K562 (cell line): ENCODE results near the gene RABIF. TPM values are rescaled to one million over a fixed set of nuclear protein-coding genes. Genes with fewer than 3 reads are reported as not detected.

Source experiments
- CEBPG ChIP-seq, 3 experiments: fragments of 200-800 bp in 1 of 3; sonication (Bioruptor generic) in 1 of 3; sonication (generic) in 1 of 3; formaldehyde crosslinking in 1 of 3; IDR thresholded peaks in 2 of 3; conservative IDR thresholded peaks in 1 of 3; 2 replicates each; pipeline versions ENCODE4 v1.6.1 to v1.8.0; 2016 to 2022; ENCODE audit warnings: missing compliant biosample characterization in 2 of 3, missing genetic modification characterization in 2 of 3, mild to moderate bottlenecking in 1 of 3, missing genetic modification reagents in 1 of 3
- CHD2 ChIP-seq: IDR thresholded peaks from 2 replicates; pipeline ENCODE4 v1.6.1; 2011; ENCODE audit warnings: low read depth, low read length
- FOXP1 ChIP-seq: sonication (generic); formaldehyde crosslinking; IDR thresholded peaks from 2 replicates; pipeline ENCODE4 v1.8.0; 2022; ENCODE audit warnings: mild to moderate bottlenecking, missing genetic modification reagents
- HNRNPUL1 ChIP-seq: fragments of 200-400 bp; formaldehyde crosslinking; IDR thresholded peaks from 2 replicates; pipeline ENCODE4 v1.6.1; 2017; ENCODE audit warnings: low read length
- JUNB ChIP-seq: fragments of 450-650 bp; formaldehyde crosslinking; conservative IDR thresholded peaks from 2 replicates; pipeline ENCODE4 v1.4.0; 2020; ENCODE audit warnings: mild to moderate bottlenecking
- L3MBTL2 ChIP-seq: fragments of 450-650 bp; IDR thresholded peaks from 2 replicates; pipeline ENCODE4 v1.6.1; 2016; ENCODE audit warnings: mild to moderate bottlenecking, moderate library complexity
- MAZ ChIP-seq, 2 experiments: fragments of 450-650 bp in 1 of 2; sonication (generic) in 1 of 2; formaldehyde crosslinking; IDR thresholded peaks in 1 of 2; conservative IDR thresholded peaks in 1 of 2; 2 replicates each; pipeline versions ENCODE4 v1.4.0 to v1.5.0; 2020; ENCODE audit warnings: mild to moderate bottlenecking in 1 of 2, missing genetic modification reagents in 1 of 2
- MYC ChIP-seq, 2 experiments: fragments of 250-450 bp in 1 of 2; sonication (Bioruptor Pico) in 1 of 2; IDR thresholded peaks; 2 replicates each; pipeline versions ENCODE4 v1.5.1 to v1.6.1; 2012 to 2021; ENCODE audit warnings: low read depth in 2 of 2, borderline replicate concordance in 1 of 2, improper control_type of control experiment in 1 of 2, low read length in 1 of 2, mild to moderate bottlenecking in 1 of 2, moderate library complexity in 1 of 2
- PTRF ChIP-seq: fragments of 450-650 bp; IDR thresholded peaks from 2 replicates; pipeline ENCODE4 v1.6.1; 2016; ENCODE audit warnings: mild to moderate bottlenecking, missing genetic modification characterization, missing compliant biosample characterization
- RAD21 ChIP-seq, 2 experiments: fragments of 250-450 bp in 1 of 2; fragments of 450-650 bp in 1 of 2; sonication (Bioruptor Pico) in 1 of 2; formaldehyde crosslinking in 1 of 2; IDR thresholded peaks in 1 of 2; conservative IDR thresholded peaks in 1 of 2; 2 replicates each; pipeline versions ENCODE4 v1.4.0 to v1.8.0; 2020 to 2022; ENCODE audit warnings: mild to moderate bottlenecking in 2 of 2, moderate library complexity in 1 of 2
- SMARCE1 ChIP-seq: fragments of 450-650 bp; IDR thresholded peaks from 2 replicates; pipeline ENCODE4 v1.7.1; 2016; ENCODE audit warnings: mild to moderate bottlenecking
- SMC3 ChIP-seq: conservative IDR thresholded peaks from 2 replicates; pipeline ENCODE4 v1.6.1; 2011; ENCODE audit warnings: low read depth, low read length, improper control_type of control experiment; ENCODE audit not compliant: insufficient read depth
- SREBF1 ChIP-seq: fragments of 150-350 bp; IDR thresholded peaks from 2 replicates; pipeline ENCODE4 v1.6.1; 2014; ENCODE audit warnings: antibody characterized with exemption, low read depth, low read length, borderline replicate concordance
- ZNF589 ChIP-seq: fragments of 200-800 bp; sonication (Bioruptor generic); IDR thresholded peaks from 2 replicates; pipeline ENCODE4 v1.6.1; 2016; ENCODE audit warnings: low read depth, missing genetic modification characterization, missing compliant biosample characterization
- polyA plus RNA-seq, 8 experiments: library from polyadenylated mRNA; depleted of rRNA in 4 of 8; stranded (reverse) in 5 of 8; unstranded in 3 of 8; fragments of >200 nt; fragmentation: Nextera tagmentation in 2 of 8; fragmentation: Illumina TruSeq in 1 of 8; extraction: Ambion mirVana in 2 of 8; extraction: Trizol in 1 of 8; gene quantifications; 2 replicates each; pipeline versions ENCODE4 v1.2.1 to v1.2.3, GENCODE V29; 2011 to 2014; ENCODE audit warnings: inconsistent platforms in 1 of 8, missing spikeins in 1 of 8
- total RNA-seq, 7 experiments: library from RNA; depleted of rRNA in 6 of 7; stranded (reverse); fragments of >200 nt in 6 of 7; fragmentation: Illumina TruSeq in 2 of 7; extraction: Trizol in 2 of 7; gene quantifications; 2 replicates each; pipeline versions ENCODE4 v1.2.1 to v1.2.3, GENCODE V29; 2011 to 2021; ENCODE audit warnings: low replicate concordance in 1 of 7
- TF ChIP-seq, protein P1 (sequence below): fragments of 250-450 bp; sonication (Bioruptor Pico); IDR thresholded peaks from 2 replicates; pipeline ENCODE4 v1.5.0; 2020; ENCODE audit warnings: mild to moderate bottlenecking
- TF ChIP-seq, protein P2 (sequence below), 2 experiments: fragments of 450-650 bp; IDR thresholded peaks; 2 replicates each; pipeline ENCODE4 v1.6.1; 2018; ENCODE audit warnings: mild to moderate bottlenecking in 2 of 2, low read depth in 1 of 2; ENCODE audit not compliant: partially characterized antibody in 2 of 2
- TF ChIP-seq, protein P3 (sequence below): fragments of 450-650 bp; IDR thresholded peaks from 2 replicates; pipeline ENCODE4 v1.6.1; 2016; ENCODE audit warnings: low read depth, mild to moderate bottlenecking, moderate library complexity
- TF ChIP-seq, protein P4 (sequence below): fragments of 250-450 bp; sonication (Bioruptor Pico); IDR thresholded peaks from 2 replicates; pipeline ENCODE4 v1.4.0; 2020; ENCODE audit warnings: mild to moderate bottlenecking

Gene RABIF
- total and polyA plus RNA-seq, 9 of the 15 experiments (the other 6 are each of a cell fraction or from before 2014, with no cell fraction given), result 7.4 to 20.1 (median 11.0) TPM

DNA sequence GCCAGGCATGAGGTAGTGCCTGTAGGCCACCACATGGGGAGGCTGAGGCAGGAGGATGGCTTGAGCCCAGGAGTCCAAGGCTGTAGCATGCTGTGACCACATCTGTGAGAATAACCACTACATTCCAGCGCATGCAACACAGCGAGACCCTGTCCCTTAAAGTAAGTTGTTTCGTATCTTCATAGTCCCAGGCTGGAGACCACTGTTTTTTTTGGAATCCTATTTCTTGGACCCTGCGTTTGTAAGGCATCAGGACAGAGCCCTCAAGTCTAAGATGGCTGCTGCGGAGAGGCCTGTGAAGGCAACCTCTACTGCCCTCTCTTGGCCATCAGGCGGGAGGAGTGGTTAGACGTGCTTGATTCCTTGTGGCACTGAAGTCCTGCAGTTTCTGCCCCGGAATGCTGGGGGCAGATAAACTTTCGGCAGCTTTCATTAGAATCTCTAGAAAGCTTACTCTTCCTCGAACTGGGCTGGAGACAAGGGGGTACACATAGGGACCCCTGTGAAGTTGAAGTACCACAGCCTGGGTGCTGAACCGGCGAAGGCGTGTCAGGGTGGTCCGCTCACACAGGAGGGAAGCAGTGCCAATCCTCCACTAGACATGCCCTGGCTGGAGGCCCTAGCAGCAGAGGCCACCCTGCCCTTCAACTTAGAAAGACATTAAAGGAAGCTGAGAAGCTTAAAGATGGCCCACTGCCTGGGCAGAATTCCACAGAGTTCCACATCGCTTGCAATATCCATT, 36.6 kb downstream of the RABIF start (continued):
- no peak for TF ChIP-seq FOXP1
- TF ChIP-seq PTRF (tag), result no peak
- no peak for TF ChIP-seq HNRNPUL1
- TF ChIP-seq CHD2, result no peak
- TF ChIP-seq JUNB (CRISPR knock-in tag), result no peak
- TF ChIP-seq, protein P1, sequence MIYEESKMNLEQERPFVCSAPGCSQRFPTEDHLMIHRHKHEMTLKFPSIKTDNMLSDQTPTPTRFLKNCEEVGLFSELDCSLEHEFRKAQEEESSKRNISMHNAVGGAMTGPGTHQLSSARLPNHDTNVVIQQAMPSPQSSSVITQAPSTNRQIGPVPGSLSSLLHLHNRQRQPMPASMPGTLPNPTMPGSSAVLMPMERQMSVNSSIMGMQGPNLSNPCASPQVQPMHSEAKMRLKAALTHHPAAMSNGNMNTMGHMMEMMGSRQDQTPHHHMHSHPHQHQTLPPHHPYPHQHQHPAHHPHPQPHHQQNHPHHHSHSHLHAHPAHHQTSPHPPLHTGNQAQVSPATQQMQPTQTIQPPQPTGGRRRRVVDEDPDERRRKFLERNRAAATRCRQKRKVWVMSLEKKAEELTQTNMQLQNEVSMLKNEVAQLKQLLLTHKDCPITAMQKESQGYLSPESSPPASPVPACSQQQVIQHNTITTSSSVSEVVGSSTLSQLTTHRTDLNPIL, result no peak
- TF ChIP-seq ZNF589 (CRISPR knock-in tag), result no peak
- no peak for TF ChIP-seq CEBPG (CRISPR knock-in tag; IDR thresholded peaks at IDR 0.05)
- TF ChIP-seq CEBPG (tag; conservative IDR thresholded peaks at IDR 0.05 in 1 of 2, IDR thresholded peaks at IDR 0.05 in 1 of 2), result no peak
- TF ChIP-seq, protein P2, sequence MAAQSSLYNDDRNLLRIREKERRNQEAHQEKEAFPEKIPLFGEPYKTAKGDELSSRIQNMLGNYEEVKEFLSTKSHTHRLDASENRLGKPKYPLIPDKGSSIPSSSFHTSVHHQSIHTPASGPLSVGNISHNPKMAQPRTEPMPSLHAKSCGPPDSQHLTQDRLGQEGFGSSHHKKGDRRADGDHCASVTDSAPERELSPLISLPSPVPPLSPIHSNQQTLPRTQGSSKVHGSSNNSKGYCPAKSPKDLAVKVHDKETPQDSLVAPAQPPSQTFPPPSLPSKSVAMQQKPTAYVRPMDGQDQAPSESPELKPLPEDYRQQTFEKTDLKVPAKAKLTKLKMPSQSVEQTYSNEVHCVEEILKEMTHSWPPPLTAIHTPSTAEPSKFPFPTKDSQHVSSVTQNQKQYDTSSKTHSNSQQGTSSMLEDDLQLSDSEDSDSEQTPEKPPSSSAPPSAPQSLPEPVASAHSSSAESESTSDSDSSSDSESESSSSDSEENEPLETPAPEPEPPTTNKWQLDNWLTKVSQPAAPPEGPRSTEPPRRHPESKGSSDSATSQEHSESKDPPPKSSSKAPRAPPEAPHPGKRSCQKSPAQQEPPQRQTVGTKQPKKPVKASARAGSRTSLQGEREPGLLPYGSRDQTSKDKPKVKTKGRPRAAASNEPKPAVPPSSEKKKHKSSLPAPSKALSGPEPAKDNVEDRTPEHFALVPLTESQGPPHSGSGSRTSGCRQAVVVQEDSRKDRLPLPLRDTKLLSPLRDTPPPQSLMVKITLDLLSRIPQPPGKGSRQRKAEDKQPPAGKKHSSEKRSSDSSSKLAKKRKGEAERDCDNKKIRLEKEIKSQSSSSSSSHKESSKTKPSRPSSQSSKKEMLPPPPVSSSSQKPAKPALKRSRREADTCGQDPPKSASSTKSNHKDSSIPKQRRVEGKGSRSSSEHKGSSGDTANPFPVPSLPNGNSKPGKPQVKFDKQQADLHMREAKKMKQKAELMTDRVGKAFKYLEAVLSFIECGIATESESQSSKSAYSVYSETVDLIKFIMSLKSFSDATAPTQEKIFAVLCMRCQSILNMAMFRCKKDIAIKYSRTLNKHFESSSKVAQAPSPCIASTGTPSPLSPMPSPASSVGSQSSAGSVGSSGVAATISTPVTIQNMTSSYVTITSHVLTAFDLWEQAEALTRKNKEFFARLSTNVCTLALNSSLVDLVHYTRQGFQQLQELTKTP (IDR thresholded peaks at IDR 0.05; ENCODE audit: low read depth in 1 of 2, partially characterized antibody in 2 of 2), result peak in 1 of 2 experiments; percentile 16
- TF ChIP-seq MAZ (CRISPR knock-in tag; conservative IDR thresholded peaks at IDR 0.05 in 1 of 2, IDR thresholded peaks at IDR 0.05 in 1 of 2), result peak in 1 of 2 experiments; percentile 28; a peak in 1 of 4 replicates
- peak; percentile 77 for TF ChIP-seq SMC3
- peak; percentile 50; the same call in 1 of the 2 replicates for TF ChIP-seq L3MBTL2
- TF ChIP-seq, protein P3, sequence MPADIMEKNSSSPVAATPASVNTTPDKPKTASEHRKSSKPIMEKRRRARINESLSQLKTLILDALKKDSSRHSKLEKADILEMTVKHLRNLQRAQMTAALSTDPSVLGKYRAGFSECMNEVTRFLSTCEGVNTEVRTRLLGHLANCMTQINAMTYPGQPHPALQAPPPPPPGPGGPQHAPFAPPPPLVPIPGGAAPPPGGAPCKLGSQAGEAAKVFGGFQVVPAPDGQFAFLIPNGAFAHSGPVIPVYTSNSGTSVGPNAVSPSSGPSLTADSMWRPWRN, result no peak
- TF ChIP-seq SREBF1, result no peak
- TF ChIP-seq MYC (IDR thresholded peaks at IDR 0.05; ENCODE audit: low read depth, low read length), result peak; percentile 14; the same call in 1 of the 2 replicates
- TF ChIP-seq MYC (CRISPR knock-in tag; IDR thresholded peaks at IDR 0.05; ENCODE audit: borderline replicate concordance, low read depth), result no peak
- TF ChIP-seq, protein P4, sequence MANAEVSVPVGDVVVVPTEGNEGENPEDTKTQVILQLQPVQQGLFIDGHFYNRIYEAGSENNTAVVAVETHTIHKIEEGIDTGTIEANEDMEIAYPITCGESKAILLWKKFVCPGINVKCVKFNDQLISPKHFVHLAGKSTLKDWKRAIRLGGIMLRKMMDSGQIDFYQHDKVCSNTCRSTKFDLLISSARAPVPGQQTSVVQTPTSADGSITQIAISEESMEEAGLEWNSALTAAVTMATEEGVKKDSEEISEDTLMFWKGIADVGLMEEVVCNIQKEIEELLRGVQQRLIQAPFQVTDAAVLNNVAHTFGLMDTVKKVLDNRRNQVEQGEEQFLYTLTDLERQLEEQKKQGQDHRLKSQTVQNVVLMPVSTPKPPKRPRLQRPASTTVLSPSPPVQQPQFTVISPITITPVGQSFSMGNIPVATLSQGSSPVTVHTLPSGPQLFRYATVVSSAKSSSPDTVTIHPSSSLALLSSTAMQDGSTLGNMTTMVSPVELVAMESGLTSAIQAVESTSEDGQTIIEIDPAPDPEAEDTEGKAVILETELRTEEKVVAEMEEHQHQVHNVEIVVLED, result no peak
- peak; percentile 74 to 91 for TF ChIP-seq RAD21 (CRISPR knock-in tag; conservative IDR thresholded peaks at IDR 0.05 in 1 of 2, IDR thresholded peaks at IDR 0.05 in 1 of 2)
- TF ChIP-seq SMARCE1, result no peak
